Activated CD8-positive, alpha-beta memory T cell treated with anti-CD3 and anti-CD28 coated beads, Interleukin-2, amount 10 ng/mL, durations not matched to agents 7 days and 5 days (primary cell): Measurements from ENCODE around the gene DYRK1B. TPM values are rescaled to one million over a fixed set of nuclear protein-coding genes. Genes with fewer than 3 reads are reported as not detected.

Experiments
- ATAC-seq: fragments of 150-1000 bp; cut with Tn5 transposase; one replicate; pipeline ENCODE4 v1.10.0; 2021; ENCODE audit warnings: moderate library complexity
- CTCF ChIA-PET: fragments of 350-600 bp; sonication (Branson Sonifier 250); formaldehyde crosslinking; loops from one replicate; lab custom pipeline; 2021; ENCODE audit warnings: antibody characterized with exemption; lab: Charles Lee
- DNase-seq: peaks from one replicate; pipeline ENCODE4 v3.0.0-alpha.2; 2020
- H3K27ac Mint-ChIP-seq: one replicate; pipeline ENCODE4 v1.8.0; 2021; ENCODE audit warnings: mild to moderate bottlenecking, mixed read lengths
- H3K27me3 Mint-ChIP-seq: one replicate; pipeline ENCODE4 v1.8.0; 2021; ENCODE audit warnings: mixed read lengths
- H3K36me3 Mint-ChIP-seq: one replicate; pipeline ENCODE4 v1.8.0; 2021; ENCODE audit warnings: mild to moderate bottlenecking, mixed read lengths
- H3K4me1 Mint-ChIP-seq: one replicate; pipeline ENCODE4 v1.8.0; 2021; ENCODE audit warnings: mixed read lengths
- H3K4me3 Mint-ChIP-seq: one replicate; pipeline ENCODE4 v1.8.0; 2021; ENCODE audit warnings: mild to moderate bottlenecking, moderate library complexity, mixed read lengths
- H3K9me3 Mint-ChIP-seq: one replicate; pipeline ENCODE4 v1.8.0; 2022; ENCODE audit warnings: low read depth, mixed read lengths
- total RNA-seq, 2 experiments: library from RNA; stranded (reverse); gene quantifications; one replicate each; pipeline ENCODE4 v1.2.3, GENCODE V29; 2021

DYRK1B gene
- total RNA-seq, 2 experiments from 2014 or later: 7.5 to 7.7 TPM

DNA sequence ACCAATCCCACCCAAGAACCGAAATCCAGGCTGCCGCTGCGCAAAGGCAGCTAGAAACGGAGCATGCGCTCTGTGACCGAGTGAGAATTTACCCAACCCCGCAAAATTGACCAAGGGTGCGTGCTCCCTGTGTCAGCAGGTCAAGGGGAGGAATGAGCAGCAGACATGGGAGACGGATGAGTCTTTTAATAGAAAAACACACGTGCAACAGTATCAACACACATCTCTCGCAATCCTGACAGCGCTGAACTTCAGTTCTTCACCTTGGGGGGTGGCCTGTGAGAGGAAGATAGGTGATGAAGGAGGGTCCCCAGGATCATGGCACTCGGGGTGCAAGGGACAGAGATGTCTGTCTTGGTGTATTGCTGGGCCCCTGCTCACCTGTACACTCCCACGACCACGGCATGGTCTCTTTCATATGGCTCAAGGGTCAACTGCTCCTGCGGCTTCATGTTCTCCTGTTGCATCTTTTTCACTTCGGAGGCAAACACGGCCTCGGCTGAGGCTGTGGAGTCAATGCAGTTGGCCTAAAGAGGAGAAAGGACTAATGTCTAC lies 402 bp upstream of the DYRK1B start:
- H3K4me3 Mint-ChIP-seq: peak overlapping the region; percentile 52
- DNase-seq: no peak
- H3K27ac Mint-ChIP-seq: peak overlapping the region; percentile 79

DNA sequence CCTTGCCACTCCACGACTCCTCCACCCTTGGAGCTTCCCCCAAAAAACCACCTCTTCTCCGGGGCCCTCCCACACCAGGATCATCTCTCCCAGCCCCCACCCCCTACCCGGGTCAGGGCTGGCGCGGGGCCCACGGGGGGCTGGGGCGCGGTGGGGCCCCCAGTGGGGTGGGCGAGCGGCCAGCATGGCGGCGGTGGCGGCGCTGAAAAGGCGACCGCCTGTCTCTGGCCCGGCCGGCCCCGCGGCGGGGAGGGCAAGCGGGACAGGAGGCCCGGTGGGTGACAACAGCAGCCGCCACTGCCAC lies 850 bp downstream of the DYRK1B start:
- ATAC-seq (no peak), DNase-seq (no peak)
- Mint-ChIP-seq H3K36me3 (peaks cover 48% of the 10 kb centered on the region), H3K9me3 (no peaks in the 10 kb centered on the region), H3K27me3 (no peaks in the 10 kb centered on the region), H3K4me1 (peaks cover 33% of the 10 kb centered on the region), H3K4me3 (peak overlapping the region; percentile 69), H3K27ac (peak overlapping the region; percentile 72)
- CTCF ChIA-PET: interaction anchor here (0.6 to 1.8 kb wide), 6 partner anchors 11 to 2000 kb away, joined by 3 to 70 read pairs (median 6); partner anchors contain the start of genes FBL and PSMC4

More for the DNA sequence above, 402 bp upstream of the DYRK1B start:
- no peak for ATAC-seq
- H3K36me3 Mint-ChIP-seq: peaks cover 44% of the 10 kb centered on the region
- CTCF ChIA-PET: interaction anchor here (0.9 to 1.8 kb wide), 8 partner anchors 10 to 160 kb away, joined by 3 to 70 read pairs (median 4); partner anchors contain the start of genes FBL and PSMC4
- H3K9me3 Mint-ChIP-seq: no peaks in the 10 kb centered on the region
- no peaks in the 10 kb centered on the region for H3K27me3 Mint-ChIP-seq
- peaks cover 24% of the 10 kb centered on the region for H3K4me1 Mint-ChIP-seq

DNA sequence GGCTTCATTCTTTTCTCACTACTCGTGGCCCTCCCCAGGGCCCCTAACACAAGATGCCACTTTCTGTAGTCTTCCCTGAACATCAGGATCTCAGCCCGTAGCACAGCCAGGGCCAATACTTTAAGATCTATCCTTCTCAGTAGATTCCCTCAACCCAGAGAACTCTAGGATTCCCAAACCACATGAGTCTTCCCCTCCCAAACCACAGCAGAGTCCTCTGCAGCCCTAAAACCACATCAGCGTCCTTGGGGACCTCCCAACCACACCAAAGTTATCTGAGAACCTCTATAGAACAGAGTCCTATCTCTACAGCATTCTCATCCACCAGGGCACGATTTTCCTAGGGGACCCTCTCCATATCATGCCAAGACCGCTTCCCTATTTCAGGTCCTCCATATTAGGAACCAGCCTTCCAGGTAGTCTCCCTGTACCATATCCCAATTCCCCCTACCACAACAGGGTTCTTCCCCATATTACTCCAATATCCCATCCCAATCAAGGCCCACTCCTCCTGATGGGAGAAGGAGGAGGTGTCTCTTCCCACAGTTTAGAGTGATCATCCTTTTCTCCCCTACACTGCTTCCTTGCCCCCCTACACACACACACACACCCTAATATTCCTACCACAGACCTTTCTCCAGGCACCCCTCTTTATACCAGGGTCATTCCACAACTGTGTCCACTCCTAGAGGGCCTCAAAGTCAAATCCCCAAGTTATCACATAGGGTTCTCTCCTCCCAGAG lies 1.4 kb downstream of the DYRK1B start:
- Mint-ChIP-seq H3K4me1 (peaks cover 36% of the 10 kb centered on the region), H3K27ac (peak overlapping the region; percentile 72), H3K9me3 (no peaks in the 10 kb centered on the region), H3K36me3 (peaks cover 46% of the 10 kb centered on the region), H3K27me3 (no peaks in the 10 kb centered on the region), H3K4me3 (peak overlapping the region; percentile 69)
- DNase-seq: no peak
- CTCF ChIA-PET: interaction anchor here (1.6 to 1.8 kb wide), 2 partner anchors 11 to 138 kb away, joined by 8 to 70 read pairs; partner anchors contain the start of genes FBL and PSMC4
- ATAC-seq: no peak

DNA sequence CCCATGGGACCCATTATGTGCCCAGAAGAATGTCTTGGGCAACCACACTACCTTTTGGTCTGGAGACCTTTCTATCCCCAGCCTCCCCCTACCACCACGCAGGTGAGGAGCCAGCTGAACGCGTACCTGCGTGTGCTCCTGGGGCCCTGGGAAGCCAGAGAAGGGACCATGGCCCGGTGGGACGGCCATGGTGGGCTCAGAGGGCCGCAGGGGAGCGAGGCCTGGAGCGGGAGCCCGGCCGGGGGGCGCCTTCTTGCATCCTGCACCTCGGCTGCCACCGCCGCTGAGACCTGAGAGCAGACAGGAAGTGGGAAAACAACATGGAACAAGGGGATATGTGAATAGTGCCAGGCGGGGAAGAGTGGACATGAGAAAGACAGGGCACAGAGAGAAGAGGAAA lies 2.3 kb downstream of the DYRK1B start:
- no peaks in the 10 kb centered on the region for H3K27me3 Mint-ChIP-seq
- no peak overlapping the region for H3K4me3 Mint-ChIP-seq
- ATAC-seq: no peak
- H3K27ac Mint-ChIP-seq: no peak overlapping the region
- no peak for DNase-seq
- H3K4me1 Mint-ChIP-seq: peaks cover 36% of the 10 kb centered on the region
- CTCF ChIA-PET: no interaction called here
- no peaks in the 10 kb centered on the region for H3K9me3 Mint-ChIP-seq
- H3K36me3 Mint-ChIP-seq: peaks cover 40% of the 10 kb centered on the region

DNA sequence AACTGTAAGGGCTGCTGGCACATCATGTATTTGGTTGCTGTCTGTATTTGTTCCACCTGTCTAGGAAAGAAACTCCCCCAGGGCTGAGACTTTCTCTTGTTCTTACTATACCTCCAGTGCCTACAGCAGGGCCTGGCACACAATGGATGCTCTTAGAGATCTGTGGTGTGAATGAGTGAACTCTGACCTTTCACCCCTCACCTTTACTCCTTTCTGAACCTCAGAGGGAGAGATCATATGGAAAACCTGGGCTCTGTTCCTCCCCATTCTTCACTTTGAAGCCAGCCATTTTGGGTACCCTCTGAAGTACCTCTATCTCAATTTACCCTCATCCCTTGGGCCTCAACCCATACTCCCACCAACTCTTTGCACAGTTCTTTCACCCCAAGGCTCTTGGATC lies 3.1 kb downstream of the DYRK1B start:
- peak overlapping the region; percentile 19 for H3K27ac Mint-ChIP-seq
- no peak overlapping the region for H3K4me3 Mint-ChIP-seq
- H3K36me3 Mint-ChIP-seq: peaks cover 36% of the 10 kb centered on the region

DNA sequence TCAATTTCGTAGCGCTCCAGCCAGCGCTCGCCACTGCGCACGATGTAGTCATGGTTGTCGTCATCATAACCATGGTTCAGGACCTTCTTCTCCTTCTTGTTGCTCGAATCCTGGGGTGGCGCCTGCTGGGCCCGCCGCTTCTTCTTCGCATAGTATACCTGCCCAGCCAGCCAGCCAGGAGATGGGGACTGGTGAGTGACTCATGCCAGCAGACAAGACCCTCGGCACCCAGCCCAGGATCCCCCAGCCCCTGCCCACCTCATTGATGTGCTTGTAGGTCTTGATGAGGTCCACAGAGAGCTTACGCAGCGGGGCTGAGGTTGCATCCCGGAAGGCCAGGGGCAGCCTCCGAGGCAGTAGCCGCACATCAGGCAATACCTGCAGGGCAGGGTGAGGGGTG lies 3.6 kb downstream of the DYRK1B start:
- H3K9me3 Mint-ChIP-seq: no peaks in the 10 kb centered on the region
- no peaks in the 10 kb centered on the region for H3K27me3 Mint-ChIP-seq
- H3K4me3 Mint-ChIP-seq: no peak overlapping the region
- peaks cover 36% of the 10 kb centered on the region for H3K4me1 Mint-ChIP-seq
- ATAC-seq (no peak), DNase-seq (no peak)
- CTCF ChIA-PET: no interaction called here
- peaks cover 34% of the 10 kb centered on the region for H3K36me3 Mint-ChIP-seq
- no peak overlapping the region for H3K27ac Mint-ChIP-seq

More for the DNA sequence above, 3.1 kb downstream of the DYRK1B start:
- Mint-ChIP-seq H3K9me3 (no peaks in the 10 kb centered on the region), H3K4me1 (peaks cover 36% of the 10 kb centered on the region), H3K27me3 (no peaks in the 10 kb centered on the region)
- CTCF ChIA-PET: no interaction called here
- DNase-seq: no peak
- ATAC-seq: no peak

DNA sequence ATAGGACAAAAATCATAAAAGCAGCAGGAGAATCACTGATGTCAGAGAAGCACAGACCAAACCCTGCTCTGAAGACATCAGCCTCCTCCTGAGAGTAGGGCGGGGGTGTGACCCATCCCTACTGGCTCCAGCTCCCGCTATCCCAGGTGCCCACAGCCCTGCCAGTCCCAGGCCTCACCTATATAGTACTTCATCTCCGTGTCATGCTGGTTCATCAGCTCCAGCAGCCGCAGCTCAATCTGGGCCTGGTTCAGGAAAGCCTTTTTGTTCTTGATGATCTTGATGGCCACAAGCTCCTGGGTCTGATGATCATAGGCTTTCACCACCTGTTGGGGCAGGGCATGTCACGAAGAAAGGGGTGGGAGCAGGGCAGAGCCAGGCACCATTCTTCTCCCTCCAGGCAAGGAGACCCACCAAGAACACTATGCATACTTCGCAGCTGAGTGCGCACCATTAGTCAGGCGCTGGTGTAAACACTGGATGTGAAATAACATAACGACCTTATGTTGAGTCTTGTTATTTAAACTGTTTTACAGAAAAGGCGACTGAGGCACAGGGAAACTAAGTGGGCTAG lies 4.2 kb downstream of the DYRK1B start:
- H3K27ac Mint-ChIP-seq: peak overlapping the region; percentile 36

DNA sequence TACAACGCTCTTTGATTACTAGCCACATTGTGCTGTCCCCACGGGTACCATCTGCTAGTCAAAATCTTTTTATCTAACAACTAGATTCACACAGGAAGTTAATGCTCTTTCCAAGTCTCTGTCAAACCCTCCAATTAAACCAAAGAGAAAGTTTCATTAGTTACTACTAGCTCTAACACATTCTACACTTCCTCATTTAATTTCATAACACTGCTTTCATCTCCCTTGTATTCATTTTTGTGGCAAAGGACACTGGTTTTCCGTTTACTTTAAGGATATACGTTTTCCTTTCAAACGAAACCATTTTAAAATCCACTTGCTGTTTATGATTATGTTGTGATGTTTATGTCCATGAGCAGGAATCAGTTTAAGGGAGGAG lies 5.3 kb downstream of the DYRK1B start:
- ATAC-seq (no peak), DNase-seq (no peak)
- Mint-ChIP-seq H3K4me1 (peaks cover 26% of the 10 kb centered on the region), H3K4me3 (peak overlapping the region; percentile 37), H3K27me3 (no peaks in the 10 kb centered on the region), H3K36me3 (peaks cover 25% of the 10 kb centered on the region), H3K9me3 (no peaks in the 10 kb centered on the region), H3K27ac (peak overlapping the region; percentile 80)
- CTCF ChIA-PET: interaction anchor here (0.9 to 2.4 kb wide), 3 partner anchors 14 to 37 kb away, joined by 3 to 12 read pairs (median 4); no protein-coding TSS in a partner anchor

More for the DNA sequence above, 4.2 kb downstream of the DYRK1B start:
- DNase-seq (no peak), ATAC-seq (no peak)
- H3K36me3 Mint-ChIP-seq: peaks cover 32% of the 10 kb centered on the region
- peaks cover 34% of the 10 kb centered on the region for H3K4me1 Mint-ChIP-seq
- H3K27me3 Mint-ChIP-seq: no peaks in the 10 kb centered on the region
- no peak overlapping the region for H3K4me3 Mint-ChIP-seq
- no peaks in the 10 kb centered on the region for H3K9me3 Mint-ChIP-seq
- CTCF ChIA-PET: interaction anchor here (2.4 kb wide), 1 partner anchor 15 kb away, joined by 12 read pairs; no protein-coding TSS in a partner anchor

DNA sequence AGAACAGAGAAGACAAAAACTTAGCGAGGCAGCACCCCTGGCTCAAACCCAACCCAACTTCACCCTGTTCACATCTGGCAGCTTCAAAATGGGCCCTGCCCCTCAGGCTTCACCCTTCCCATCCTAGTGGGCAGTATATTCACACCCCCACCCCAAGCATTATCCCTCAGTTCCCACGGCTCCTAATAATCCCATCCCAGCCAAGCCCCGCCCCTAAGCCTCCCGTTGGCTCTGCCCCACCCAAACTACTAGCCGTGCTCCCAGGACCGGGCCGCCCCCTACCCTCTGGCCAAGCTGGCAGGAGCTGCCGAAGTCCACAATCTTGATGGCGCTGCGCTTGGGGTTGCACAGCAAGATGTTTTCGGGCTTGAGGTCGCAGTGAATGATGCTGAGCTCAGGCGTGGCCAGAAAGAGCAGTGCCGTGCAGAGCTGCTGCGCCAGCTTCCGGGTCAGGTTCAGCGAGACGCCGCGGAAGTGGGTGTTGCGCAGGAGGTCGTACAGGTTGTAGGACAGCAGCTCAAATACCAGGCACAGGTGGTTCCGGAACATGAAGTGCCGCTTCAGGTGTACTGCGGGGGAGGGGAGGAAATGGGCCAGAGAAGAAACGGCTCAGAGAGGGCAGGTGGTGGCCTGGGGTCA lies 5.8 kb downstream of the DYRK1B start:
- peaks cover 26% of the 10 kb centered on the region for H3K4me1 Mint-ChIP-seq
- peaks cover 25% of the 10 kb centered on the region for H3K36me3 Mint-ChIP-seq
- H3K9me3 Mint-ChIP-seq: no peaks in the 10 kb centered on the region
- CTCF ChIA-PET: interaction anchor here (0.9 to 2.4 kb wide), 3 partner anchors 13 to 36 kb away, joined by 3 to 12 read pairs (median 4); no protein-coding TSS in a partner anchor
- DNase-seq: no peak
- H3K27ac Mint-ChIP-seq: peak overlapping the region; percentile 80
- no peaks in the 10 kb centered on the region for H3K27me3 Mint-ChIP-seq
- ATAC-seq: no peak
- H3K4me3 Mint-ChIP-seq: peak overlapping the region; percentile 37

DNA sequence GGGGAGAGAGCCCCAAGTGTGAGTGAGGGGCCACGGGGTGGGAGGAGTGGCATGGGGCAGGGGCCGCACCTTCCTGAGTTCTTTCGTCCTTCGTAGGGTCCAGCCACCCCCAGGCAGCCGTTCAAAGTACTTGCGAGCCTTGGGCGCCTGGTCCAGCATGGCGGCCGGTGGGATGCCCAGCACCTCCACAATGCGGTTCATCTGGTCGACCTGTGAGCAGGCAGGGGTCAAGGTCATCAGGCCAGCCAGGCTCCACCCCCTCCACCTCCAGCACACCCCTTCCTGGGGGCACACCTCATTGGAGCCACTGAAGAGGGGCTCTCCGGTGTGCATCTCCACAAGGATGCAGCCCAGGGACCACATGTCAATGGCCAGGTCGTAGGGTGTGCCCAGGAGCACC lies 6.7 kb downstream of the DYRK1B start:
- peaks cover 18% of the 10 kb centered on the region for H3K4me1 Mint-ChIP-seq
- H3K9me3 Mint-ChIP-seq: no peaks in the 10 kb centered on the region
- H3K27me3 Mint-ChIP-seq: no peaks in the 10 kb centered on the region
- DNase-seq: no peak
- CTCF ChIA-PET: interaction anchor here (2.4 kb wide), 1 partner anchor 17 kb away, joined by 12 read pairs; no protein-coding TSS in a partner anchor
- H3K27ac Mint-ChIP-seq: no peak overlapping the region
- H3K36me3 Mint-ChIP-seq: peaks cover 25% of the 10 kb centered on the region
- H3K4me3 Mint-ChIP-seq: no peak overlapping the region
- ATAC-seq: no peak

DNA sequence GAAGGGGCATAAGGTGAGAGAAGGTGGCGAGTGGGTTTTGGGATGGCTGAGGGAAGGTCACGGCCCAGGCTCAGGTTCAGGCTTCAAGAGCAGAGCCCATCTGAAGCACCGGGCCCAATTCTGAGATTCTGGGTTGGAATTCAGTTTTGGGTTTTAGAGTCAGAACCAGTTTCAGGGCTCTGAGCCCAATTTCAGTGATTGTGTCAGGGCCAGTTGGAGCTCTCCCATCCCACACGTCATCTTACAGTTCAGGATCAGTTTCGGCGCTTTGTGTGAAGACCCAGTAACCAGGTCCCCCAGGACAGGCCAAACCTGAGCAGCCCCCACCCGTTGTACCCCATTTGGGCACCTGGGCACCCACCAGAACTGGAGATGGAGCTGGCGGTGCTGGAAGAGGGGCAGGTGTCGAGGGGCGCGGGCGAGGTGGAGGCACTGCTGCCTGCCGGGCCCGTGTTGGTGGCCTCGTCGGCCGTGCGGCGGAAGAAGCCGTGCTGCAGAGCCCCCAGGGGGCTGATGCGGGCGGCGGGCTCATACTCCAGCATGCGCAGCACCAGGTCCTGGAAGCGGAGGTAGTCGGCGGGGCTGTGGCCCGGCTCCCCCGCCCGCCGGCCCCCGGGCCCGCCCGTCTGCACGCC lies 7.5 kb downstream of the DYRK1B start:
- Mint-ChIP-seq H3K27me3 (no peaks in the 10 kb centered on the region), H3K4me1 (peaks cover 13% of the 10 kb centered on the region), H3K27ac (no peak overlapping the region), H3K9me3 (no peaks in the 10 kb centered on the region), H3K4me3 (no peak overlapping the region), H3K36me3 (peaks cover 25% of the 10 kb centered on the region)
- ATAC-seq (no peak), DNase-seq (no peak)
- CTCF ChIA-PET: no interaction called here

DNA sequence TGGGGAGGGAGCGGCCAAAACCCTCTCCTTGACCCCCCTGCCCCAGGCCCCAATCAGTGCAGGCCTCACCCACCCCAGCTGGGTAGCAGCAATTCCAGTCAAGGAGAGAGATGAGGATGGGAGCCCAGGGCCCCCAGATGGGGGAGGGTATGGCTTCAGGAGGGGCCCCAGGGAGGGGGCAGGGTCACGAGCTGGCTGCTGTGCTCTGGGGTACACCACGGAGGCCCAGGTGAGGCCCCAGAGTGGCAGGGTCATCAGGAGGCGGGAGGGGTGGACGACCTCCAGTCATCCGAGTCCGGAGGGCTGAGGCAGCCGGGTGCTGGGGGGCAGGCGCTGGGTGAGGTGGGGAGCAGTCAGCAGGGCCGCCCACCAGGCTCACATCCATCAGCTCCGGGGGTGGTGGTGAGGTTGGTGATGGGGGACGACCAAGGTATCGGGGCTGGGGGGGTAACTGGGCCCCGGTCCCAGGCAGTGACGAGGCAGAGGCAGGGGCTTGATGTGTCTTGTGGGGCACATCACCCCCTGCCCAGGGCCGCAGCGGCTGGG lies 8.4 kb downstream of the DYRK1B start:
- CTCF ChIA-PET: interaction anchor here (0.7 kb wide), 1 partner anchor 30 kb away, joined by 3 read pairs; no protein-coding TSS in a partner anchor
- no peaks in the 10 kb centered on the region for H3K9me3 Mint-ChIP-seq
- ATAC-seq (no peak), DNase-seq (no peak)
- H3K27me3 Mint-ChIP-seq: no peaks in the 10 kb centered on the region
- peaks cover 19% of the 10 kb centered on the region for H3K36me3 Mint-ChIP-seq
- H3K27ac Mint-ChIP-seq: no peak overlapping the region
- no peak overlapping the region for H3K4me3 Mint-ChIP-seq
- peaks cover 13% of the 10 kb centered on the region for H3K4me1 Mint-ChIP-seq
